Activated T-cell treated with anti-CD3 and anti-CD28 coated beads, Interleukin-2, amount 50 U/mL, for 48 hours (primary cell): ENCODE results near the gene TNFSF4.
"Not testable (repeated sequence)": the region's sequence is repeated elsewhere in the genome, so short reads cannot be mapped to it uniquely, and the experiment has no call there.

Experiments used
- DNase-seq, 2 experiments: peaks; one replicate each; pipeline ENCODE4 v3.0.0-alpha.2; 2020

TNFSF4 gene, protein sequence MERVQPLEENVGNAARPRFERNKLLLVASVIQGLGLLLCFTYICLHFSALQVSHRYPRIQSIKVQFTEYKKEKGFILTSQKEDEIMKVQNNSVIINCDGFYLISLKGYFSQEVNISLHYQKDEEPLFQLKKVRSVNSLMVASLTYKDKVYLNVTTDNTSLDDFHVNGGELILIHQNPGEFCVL

DNA sequence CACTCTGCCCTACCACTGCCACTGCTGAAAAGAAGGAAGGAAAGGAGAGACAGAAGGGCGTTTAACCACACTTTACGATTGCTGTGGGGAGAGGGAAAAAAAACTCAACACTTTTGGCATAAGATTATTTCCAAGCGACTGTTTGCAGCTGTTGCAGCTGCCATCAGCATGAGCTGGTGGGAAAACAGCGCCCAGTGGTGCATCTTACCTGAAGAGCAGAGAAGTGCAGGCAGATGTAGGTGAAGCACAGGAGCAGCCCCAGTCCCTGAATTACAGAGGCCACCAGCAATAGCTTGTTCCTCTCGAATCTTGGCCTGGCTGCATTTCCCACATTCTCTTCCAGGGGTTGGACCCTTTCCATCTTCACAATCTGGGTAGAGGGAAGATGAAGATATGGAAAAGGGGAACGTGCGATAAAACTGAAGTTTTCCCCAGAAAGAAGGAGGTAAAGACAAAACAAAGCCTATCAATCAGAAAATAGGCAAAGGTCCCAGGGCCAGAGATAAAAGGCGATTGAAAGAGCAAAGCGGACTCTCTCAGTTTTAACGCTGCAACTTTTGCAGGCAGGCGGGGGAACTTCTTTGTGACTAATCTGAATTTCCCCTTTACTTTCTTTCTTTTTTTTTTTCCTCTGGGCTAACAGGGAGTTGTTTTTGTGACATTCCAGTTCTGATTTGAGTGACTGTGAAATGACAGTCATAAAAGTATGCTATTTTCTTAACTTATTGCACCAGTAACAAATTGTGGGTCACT lies at the start of gene TNFSF4:
Gene TNFSF4, minus strand, starts transcription at position 516 of the 753 bp plus-strand sequence. Its CDS starts 155 bp downstream, at position 361.
- DNase-seq, result peak; percentile 37 to 38

DNA sequence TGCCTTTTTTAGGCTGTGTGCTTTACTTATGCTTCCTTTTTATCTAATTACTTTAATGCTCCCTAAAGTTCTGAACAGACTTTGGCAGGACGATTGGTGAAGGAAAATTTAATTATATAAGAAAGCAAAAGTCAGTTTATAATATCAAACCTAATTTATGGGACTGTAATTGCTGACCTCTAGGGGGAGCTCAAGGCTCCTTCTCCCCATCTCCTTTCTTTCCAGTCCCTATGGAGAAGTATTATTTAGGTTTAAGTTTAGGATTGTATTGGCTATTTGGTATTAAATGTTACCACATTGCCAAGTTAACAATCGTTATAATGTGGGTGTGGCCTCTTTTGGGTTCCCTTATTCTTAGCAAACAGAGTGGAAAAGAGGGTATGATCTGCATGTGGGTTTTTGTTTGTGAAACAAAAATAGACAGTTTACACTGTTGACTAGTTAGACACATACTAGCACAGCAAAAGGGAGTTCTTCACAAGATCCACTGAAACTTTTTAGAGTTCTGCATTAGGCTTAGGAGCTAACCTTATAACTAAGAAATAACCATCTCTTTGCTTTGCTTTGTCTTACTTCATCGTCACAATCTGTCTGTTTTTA lies 48.2 kb upstream of the TNFSF4 start:
- no peak for DNase-seq

DNA sequence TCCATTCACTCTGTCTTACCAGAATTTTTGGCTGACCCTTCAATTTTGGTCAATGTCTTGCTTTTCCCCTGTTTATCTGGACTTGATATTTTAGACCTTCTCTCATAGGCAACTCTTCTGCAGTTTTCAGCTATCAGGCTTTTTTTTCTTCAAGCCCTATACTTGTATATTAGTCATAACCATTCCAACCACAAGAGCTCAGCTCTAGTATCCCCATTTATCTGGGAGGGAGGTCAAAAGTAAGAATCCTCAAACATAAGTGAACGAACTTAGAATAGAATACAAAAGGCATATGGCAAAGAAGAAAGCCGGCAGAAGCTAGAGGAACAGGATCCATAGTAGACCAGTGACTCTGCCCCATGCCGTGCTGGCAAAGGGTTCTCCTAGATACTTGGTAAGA lies 45.9 kb upstream of the TNFSF4 start:
- no peak for DNase-seq

DNA sequence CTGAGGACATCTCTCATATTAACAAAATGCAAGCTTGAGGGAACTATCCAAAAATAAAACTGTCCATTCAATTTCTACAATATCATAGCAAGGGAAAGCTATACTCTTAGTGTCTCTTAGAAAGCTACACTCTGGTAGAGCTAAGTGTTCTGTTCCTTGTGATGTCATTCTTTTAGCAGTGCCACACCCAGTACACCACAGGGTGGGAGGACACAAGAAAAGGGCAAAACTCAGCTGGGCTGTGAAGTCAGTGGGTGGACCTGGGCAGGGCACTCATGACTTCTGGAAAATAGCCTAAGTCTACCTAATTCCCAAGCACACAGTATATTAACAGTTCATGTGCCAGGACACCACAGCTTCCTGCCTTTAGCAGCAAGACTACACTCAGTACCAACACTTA lies 42.2 kb upstream of the TNFSF4 start:
- DNase-seq, result no peak

DNA sequence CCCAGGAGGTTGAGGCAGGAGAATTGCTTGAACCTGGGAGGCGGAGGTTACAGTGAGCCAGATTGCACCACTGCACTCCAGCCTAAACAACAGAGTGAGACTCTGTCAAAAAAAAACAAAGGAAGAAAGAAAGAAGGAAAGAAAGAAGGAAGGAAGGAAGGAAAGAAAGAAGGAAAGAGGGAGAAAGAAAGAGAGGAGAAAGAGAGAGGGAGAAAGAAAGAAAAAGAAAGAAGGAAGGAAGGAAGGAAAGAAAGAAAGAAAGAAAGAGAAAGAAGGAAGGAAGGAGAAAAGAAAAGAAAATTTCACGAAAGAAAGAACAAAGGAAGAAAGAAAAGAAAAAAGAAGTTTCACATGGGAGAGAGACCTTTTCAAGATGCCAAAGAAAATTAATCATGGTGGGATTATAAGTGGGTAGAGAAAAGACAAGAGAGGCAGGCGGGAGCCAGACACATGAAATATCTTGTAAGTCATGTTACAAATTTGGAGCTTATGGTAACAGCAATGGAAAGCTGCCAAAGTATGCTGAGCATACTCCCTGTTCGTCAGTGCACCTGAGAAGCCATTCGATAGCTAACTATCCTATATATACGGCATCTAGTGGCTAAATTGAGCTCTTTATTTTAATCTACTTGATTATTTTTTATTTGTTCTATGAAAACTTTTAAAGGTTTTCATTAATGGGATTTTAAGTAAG lies 41.3 kb upstream of the TNFSF4 start:
- DNase-seq, result no peak

DNA sequence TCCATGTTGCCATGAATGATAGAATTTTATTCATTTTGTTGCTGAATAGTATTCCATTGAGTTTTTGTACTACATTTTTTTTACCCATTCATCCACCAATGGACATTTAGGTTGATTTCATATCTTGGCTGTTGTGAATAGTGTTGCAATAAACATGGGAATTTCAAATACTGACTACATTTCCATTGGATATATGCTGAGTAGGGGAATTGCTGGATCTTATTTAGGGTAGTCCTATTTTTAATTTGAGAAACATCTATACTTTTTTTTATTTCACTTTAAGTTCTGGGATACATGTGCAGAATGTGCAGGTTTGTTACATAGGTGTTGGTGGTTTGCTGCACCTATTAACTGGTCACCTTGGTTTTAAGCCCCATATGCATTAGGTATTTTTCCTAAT lies 38.8 kb upstream of the TNFSF4 start:
- DNase-seq, result no peak

DNA sequence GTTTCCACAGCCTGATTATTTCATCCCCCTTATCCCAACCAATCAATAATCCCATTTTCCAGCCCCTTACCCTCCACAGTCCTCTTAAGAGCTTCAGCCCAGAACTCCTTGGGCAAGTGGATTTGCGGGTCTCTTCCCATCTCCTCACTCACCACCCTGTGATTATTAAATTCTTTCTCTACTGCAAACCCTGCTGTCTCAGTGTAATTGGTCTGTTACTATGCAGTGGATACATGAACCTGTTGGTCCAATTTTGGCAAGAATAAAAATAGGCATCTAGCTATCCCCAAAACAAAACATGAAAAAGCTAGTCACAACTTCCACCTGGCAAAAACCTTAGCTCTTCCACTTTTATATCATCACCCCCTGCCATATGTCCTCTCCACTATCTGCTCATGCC lies 36.2 kb upstream of the TNFSF4 start:
- DNase-seq, result no peak

DNA sequence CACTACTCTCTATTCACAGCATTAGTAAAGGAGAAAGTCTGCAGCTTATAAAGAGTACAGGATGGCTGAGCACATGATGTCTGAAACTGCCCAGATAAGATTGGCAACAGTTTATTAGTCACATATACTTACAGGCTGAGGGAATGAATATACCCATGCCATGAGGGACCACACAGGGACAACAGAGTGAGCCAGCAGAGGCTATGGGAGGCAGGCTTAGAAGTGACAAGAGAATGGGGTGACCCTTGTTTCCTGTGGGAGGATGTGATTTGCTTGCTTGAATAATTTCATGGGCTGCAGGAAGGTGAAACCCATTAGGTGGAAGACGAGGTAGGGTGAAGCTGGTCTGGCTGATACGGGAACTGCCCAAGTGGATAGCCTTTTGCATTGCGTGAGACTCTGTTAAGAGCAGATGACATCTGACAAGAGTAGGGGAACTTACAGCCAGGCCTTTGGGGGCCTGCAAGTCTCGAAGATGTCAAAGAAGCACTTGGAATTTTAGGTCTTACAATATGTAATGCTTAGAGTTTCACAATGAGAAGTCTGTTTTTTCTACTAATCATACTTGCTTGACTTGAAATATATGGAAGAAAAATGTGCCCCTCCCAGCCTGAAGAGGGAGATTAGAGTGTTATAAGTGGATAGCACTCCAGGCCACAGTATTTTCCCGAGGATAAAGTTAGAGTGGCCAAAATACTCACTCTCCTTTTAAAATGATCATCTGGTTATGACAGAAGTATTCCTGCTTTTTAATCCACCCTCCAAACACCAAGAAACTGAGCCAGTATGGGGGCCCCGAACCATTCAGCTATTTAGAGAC lies 34.6 kb upstream of the TNFSF4 start:
- DNase-seq, result no peak

DNA sequence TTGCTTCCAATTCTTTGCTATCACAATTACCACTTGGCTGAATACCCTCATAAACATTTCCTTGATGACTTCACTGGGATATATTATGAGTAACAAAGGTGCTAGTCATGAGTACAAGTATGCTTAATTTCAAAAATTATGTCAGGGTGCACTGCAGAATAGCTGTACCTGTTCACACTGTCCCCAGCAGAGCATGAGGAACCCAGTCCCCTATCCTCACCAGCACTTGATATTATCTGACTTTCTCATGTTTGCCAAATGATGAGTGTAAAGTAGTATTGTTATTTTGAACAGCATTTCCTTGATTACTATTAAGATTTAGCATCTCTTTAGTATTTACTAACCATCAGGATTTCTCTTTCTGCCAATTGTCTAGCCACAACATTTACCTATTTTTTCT lies 33.5 kb upstream of the TNFSF4 start:
- no peak for DNase-seq

DNA sequence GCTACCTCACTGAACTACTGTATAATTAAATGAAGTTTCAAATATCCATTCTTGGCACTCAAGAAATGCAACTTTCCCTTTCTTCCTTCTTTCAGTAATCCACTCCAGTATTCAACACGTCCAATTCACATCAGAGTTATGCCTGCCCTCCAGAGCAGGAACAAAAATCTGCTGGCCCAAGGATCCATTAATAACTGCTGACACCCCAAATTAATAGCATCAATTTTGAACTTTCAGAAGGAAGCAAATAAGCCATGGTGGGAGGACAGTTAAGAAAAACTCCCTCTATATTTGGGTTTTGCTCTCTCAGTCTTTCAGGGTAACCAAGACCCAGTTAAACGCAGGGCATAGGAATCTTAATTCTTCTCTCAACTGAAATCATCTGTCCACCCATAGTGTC lies 31.9 kb upstream of the TNFSF4 start:
- no peak for DNase-seq

DNA sequence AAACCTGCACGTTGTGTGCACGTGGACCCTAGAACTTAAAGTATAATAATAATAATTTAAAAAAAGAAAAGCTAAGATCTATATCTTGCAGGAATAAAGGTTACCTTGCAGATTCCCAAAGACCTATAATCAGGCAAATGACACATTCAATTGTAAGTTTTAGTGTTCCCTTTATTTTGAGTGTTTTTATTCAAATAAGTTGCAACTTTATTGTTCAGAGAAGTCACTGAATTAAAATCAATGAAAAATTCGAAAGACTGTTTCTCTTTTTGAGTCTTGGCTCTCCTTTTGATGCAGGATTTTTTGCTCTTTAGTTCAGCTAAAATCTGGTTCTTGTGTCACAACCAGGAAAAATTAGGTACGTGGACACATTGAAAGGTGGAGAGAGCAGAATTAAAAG lies 27.8 kb upstream of the TNFSF4 start:
- DNase-seq, result no peak

DNA sequence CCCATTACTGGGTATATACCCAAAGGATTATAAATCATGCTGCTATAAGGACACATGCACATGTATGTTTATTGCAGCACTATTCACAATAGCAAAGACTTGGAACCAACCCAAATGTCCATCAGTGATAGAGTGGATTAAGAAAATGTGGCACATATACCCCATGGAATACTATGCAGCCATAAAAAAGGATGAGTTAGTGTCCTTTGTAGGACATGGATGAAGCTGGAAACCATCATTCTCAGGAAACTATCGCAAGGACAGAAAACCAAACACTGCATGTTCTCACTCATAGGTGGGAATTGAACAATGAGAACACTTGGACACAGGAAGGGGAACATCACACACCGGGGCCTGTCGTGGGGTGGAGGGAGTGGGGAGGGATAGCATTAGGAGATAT lies 27.3 kb upstream of the TNFSF4 start:
- DNase-seq, result not testable (repeated sequence)

DNA sequence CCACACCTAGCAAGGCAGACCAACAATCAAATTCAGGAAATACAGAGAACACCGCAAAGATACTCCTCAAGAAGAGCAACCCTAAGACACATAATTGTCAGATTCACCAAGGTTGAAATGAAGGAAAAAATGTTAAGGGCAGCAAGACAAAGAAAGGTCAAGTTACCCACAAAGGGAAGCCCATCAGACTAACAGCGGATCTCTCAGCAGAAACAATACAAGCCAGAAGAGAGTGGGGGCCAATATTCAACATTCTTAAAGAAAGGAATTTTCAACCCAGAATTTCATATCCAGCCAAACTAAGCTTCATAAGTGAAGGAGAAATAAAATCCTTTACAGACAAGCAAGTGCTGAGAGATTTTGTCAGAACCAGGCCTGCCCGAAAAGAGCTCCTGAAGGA lies 21.9 kb upstream of the TNFSF4 start:
- not testable (repeated sequence) for DNase-seq

DNA sequence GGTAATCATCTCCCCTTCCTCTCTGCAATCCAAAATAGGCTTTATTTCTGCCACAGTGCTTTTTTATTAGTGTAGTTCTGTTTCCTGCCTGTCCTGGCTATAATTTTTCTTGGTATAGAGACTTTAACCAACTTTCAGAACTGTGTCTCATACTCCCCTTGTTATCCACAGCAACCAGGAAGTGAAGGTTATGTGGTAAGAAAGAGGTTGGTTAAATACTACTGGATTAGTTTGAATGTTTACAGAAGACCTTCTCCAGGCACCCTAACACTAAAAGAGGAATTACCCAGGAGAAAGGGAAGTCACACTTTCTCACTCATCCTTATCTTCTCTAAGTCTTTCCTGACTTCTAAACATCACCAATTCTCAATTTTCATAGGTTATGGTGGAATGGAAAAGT lies 17.8 kb upstream of the TNFSF4 start:
- no peak for DNase-seq

DNA sequence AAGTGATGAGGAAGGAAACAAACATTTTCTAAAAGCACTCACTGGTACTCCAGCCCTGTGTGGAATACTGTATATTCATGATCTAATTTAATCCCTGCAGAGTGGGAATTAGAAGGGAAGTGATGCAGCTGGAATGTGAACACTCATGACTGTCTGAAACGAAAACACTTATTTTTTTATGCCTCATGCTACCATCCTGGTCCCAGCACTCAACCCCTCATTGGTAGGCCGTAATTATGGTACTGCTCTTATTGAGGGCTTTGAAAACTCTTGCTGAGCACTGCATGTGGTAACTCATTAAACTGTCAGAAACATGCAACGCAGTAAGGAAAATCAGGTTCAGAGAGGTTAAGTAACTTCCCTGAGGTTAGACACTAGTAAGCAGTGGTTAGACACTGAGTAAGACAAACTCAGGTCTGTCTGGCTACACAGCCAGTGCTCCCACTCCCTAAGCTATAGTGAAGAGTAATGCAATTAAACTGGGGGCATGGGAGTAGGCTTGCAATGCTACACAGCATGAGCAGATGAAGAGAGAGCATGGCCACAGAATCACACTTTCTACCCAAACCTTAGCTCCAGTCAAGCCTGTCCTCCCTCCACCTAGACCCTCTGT lies 17.3 kb upstream of the TNFSF4 start:
- DNase-seq, result no peak

DNA sequence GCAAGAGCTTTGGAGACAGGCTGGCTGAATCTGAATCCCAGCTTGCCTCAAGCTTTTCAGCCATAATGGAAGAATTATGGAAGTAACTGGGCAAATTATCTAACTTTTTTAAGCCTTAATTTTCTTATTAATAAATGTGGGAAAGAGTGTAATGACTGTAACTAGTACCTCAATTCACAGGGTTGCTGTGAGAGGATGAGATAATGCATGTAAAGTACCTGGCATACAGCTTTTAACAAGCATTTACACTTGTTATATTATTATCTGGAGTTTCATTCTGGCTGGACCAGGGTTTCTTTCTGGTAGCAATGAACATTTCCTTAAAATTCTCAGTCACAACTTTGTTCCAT lies 15.9 kb upstream of the TNFSF4 start:
- no peak for DNase-seq

DNA sequence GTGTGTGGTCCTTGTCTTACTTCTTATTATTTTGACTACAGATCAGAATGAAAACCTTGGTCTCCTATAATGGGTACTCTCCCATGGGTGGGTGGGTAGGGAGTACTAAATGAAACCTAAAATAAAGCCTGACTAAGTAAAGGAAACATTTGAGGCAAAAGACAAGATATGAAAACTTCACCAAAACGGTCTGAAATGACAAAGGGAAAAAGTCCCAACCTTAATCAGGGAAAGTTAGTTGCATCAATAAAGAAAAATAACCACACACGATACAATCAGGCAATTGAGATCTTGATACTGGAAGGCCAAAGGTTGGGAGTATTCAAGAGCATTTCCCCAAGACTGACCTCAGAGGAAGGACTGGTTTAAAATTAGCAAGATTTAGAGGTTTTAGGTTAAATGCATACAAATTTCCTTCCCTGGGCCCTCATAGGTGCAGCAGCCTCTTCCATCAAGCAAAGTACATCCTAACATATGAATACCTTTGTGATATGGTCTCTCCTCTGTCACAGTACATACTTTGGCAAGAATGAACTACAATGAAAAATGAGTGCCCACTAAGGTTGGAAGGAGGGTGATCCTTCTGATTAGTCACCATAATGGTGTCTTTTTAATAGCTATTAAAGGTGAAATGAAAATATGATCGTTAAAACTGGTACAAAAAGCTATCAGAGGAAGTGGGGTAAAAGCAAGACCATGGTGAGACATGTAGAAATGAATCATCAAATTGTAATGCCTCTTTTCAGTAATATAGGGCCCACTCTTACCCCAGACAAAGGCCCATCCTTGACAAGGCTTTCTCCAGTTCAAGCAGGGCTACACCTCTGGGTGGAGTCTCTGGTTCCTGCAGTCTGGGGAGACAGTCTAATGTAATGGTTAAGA lies 15.3 kb upstream of the TNFSF4 start:
- no peak for DNase-seq

DNA sequence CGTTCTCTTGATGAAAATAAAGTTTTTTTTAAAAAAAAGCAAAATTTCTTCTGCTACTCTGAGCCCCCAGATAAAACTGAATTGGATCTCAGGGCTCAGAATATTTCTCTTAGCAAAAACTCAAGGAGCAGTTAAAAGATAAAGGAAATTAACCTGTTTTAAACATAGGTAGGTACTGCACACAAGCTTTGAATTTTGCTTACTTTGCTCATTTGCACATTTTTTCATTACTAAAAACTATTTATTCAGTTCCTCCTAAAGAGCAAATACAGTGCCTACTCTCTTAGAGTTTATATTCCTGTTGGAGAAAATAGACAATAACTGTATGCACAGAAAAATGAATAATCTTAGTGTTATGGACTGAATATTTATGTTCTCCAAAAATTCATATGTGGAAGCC lies 13.0 kb upstream of the TNFSF4 start:
- DNase-seq, result no peak

DNA sequence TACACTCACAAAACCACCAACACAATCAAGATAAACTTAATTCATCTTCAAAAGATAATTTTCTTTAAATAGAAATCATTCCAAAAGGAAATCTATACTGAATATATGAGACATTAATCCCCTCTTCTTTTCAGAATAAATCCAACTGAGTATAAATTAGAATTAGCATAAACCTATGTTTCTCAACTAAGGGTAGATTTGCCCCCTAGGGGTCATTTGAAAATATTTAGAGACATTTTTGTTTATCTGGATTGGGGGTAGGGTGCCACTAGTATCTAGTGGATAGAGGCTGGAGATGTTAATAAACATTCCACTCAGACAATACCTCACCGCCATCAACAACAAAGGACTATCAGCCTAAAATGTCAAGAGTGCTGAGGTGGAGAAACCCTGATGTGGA lies 6.5 kb upstream of the TNFSF4 start:
- DNase-seq, result no peak

DNA sequence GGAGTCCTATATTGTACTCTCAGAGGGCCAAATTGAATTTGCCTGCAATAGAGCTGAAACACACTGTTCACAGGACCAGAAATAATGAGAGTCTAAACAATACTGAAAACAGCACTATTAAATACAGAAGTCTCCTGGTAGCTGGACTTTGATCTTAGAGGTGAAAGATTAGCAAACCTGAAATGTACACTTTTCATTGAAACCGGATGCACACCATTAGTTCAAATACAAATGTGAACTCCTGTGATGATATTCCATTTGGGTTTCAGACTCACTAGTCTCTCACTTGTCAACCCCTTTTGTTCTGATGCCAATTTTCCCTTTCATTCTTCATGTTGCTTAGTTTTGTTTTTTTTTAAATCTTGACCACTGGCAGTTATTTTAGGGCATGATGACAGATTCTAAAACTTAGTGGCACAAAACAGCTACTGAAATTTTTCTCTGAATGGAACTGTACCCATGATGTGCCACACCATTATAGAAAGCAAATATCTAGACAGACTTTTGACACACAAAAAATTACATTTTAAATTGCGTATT lies 5.9 kb upstream of the TNFSF4 start:
- DNase-seq, result no peak

DNA sequence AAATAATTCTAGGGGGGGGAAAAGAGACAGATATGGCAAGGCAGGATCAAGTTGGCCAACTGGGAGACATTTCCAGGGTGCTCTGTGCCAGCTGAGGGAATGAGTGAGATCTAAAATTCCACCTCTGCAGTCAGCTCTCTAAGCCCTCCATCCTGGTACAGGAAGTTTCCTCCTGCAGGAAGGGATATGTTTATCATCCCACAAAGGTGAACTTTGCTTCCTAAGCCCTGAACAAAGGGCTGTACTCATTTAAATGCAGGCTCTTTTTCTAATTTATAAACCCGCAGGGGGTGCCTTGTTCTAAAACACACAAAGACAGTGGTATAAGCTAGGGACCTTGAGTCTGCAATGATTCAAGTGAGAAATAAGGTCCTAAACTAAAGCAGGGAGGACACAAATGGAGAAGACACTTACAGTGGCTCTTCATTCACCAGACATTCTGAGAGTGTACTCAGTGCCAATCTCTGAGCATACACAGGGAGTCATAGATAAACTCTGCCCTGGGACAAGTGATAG lies 3.6 kb upstream of the TNFSF4 start:
- DNase-seq, result no peak
